Stomach (tissue), 9 donors: Measurements from ENCODE around the gene NFIX. TPM values are rescaled to one million over a fixed set of nuclear protein-coding genes. Genes with fewer than 3 reads are reported as not detected.

Source experiments
- DNase-seq, 2 donors: peaks; one replicate each; pipeline versions ENCODE4 v3.0.0 to v3.0.0-alpha.2; 2013 to 2019
- H3K27ac ChIP-seq, 5 donors: fragments of 200-600 bp in 4 of 5; sonication (generic) in 4 of 5; one replicate each; pipeline ENCODE4 v1.5.1; 2013 to 2019; ENCODE audit warnings: mild to moderate bottlenecking in 1 of 5, moderate library complexity in 1 of 5
- H3K27me3 ChIP-seq, 3 donors: fragments of 200-600 bp; sonication (generic); one replicate each; pipeline ENCODE4 v1.5.1; 2017 to 2019; ENCODE audit warnings: mixed run types in 1 of 3
- H3K36me3 ChIP-seq, 4 donors: fragments of 200-600 bp; sonication (generic); 1 replicate in 3 of 4; 2 replicates in 1 of 4; pipeline ENCODE4 v1.5.1; 2016 to 2019
- H3K4me1 ChIP-seq, 4 donors: fragments of 200-600 bp; sonication (generic); one replicate each; pipeline ENCODE4 v1.5.1; 2016 to 2019
- H3K4me3 ChIP-seq, 4 donors: fragments of 200-600 bp; sonication (generic) in 3 of 4; one replicate each; pipeline ENCODE4 v1.5.1; 2016 to 2019; ENCODE audit warnings: mild to moderate bottlenecking in 1 of 4
- H3K9me3 ChIP-seq, 4 donors: fragments of 200-600 bp; sonication (generic); one replicate each; pipeline ENCODE4 v1.5.1; 2016 to 2019
- EP300 ChIP-seq: sonication (generic); formaldehyde crosslinking; IDR thresholded peaks from one replicate; pipeline ENCODE4 v1.6.1; 2017; ENCODE audit warnings: antibody characterized with exemption
- POLR2A ChIP-seq, 4 donors: fragments of 450-650 bp; IDR thresholded peaks; one replicate each; pipeline ENCODE4 v1.6.1; 2016; ENCODE audit warnings: antibody characterized with exemption in 4 of 4, control low read depth in 2 of 4, mild to moderate bottlenecking in 1 of 4, moderate library complexity in 1 of 4
- POLR2AphosphoS5 ChIP-seq, 3 donors: sonication (generic); formaldehyde crosslinking; IDR thresholded peaks; one replicate each; pipeline ENCODE4 v1.6.1; 2016; ENCODE audit warnings: antibody characterized with exemption in 3 of 3
- WGBS, 5 donors: extraction: QIAGEN DNeasy Blood & Tissue Kit in 3 of 5; methylation state at CpG; one replicate each; pipeline versions ENCODE4 v1.1.5 to v1.1.7; 2013 to 2018; 5-methylcytosine and 5-hydroxymethylcytosine counted together
- intact Hi-C: fragments of 100-400 bp; cut with DNase I; formaldehyde crosslinking; loops from one replicate; pipeline ENCODE4 v1.15.1; 2023; ENCODE audit warnings: low total_unique reads
- polyA plus RNA-seq, 3 donors: library from polyadenylated mRNA; stranded (reverse); fragments of 200-250 nt; gene quantifications; one replicate each; pipeline ENCODE4 v1.2.3, GENCODE V29; 2013
- total RNA-seq, 5 donors: library from RNA; depleted of rRNA; stranded (reverse); fragments of >200 nt; gene quantifications; one replicate each; pipeline versions ENCODE4 v1.1.0 to v1.2.3, GENCODE V29; 2014 to 2016
- TF ChIP-seq, protein P1 (sequence below), 7 experiments: fragments of 450-650 bp in 4 of 7; fragments of 200-600 bp in 3 of 7; sonication (generic) in 3 of 7; IDR thresholded peaks; one replicate each; pipeline ENCODE4 v1.5.1; 2016 to 2019; ENCODE audit warnings: antibody characterized with exemption in 7 of 7, control low read depth in 2 of 7, mild to moderate bottlenecking in 1 of 7
- donor health status: healthy with polysubstance abuse.
- donor health status: Bipolar disorder and iron deficiency.
- donor health status: healthy.

Gene NFIX
- total and polyA plus RNA-seq, 8 donors, result 11.5 to 183 (median 37.6) TPM

DNA sequence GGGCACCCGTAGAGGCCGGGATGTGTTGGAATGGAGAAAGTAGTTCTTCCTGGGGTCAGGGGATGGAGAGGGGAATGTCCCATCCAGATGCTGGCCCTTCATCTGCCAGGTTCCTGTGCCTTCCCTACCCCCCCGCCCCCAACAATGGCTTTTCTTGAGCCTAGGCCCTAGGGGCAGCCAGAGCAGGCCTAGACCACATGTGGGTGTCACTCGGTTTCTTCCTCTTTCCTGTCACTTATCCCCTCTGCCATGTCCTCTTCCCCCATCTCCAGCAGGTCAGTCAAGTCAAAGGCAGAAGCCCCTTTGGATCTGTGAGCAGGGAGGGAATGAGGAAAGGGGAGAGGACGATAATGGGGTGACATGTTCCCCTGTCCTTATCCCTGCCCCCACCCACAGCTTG lies 71.0 kb downstream of the NFIX start:
- peaks cover 66 to 100% (median 82%) of the 10 kb centered on the region in 4 donors for H3K4me1 ChIP-seq
- 68 to 86% (median 73%) methylated on average over 5 of the region's 5 CpGs for WGBS, 5 donors

DNA sequence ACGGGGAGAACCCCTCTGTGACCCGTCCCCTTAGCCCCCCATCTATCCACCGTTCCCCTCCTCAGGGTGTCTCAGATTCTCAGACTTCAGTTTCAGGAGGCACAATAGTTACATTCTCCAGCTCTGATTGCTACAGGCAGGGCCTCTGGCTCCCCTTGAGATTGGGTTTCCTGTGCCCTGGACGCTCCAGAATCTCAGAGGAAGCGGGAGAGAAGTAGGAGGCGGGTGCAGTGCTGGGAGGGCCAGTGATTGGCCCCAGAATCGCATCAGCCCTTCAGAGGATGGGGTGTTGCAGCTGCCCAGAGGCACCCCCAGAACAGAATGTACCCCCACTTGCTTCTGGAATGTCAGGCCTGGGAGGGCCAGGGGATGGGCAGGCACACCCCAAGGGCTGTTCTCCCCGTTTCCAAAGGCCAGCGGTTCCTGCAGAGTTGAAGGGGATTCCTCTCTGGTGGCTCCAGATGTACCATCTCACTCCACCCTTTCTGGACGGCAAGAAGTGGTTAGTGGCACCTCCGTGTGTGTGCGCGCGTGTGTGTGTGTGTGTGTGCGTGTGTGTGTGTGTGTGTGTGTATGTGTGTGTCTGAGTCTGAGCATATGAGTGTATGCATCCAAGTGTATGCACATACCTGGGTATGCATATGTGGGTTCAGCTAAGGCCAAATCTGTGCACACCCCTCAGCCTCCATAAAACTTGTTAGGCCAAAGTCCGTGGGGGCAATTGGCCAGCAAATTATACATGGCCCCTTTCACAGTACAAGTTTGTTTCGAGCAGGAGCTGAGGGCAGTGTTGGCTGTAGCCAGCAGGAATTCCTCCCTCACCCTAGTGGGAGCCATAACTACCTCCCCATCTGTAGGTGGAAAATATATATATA lies 71.9 kb downstream of the NFIX start:
- no peaks in the 10 kb centered on the region for H3K36me3 ChIP-seq
- 52 to 66% (median 54%) methylated on average over 16 to 17 of the region's 17 CpGs for WGBS, 5 donors
- peak overlapping the region in 3 of 5 donors; percentile 12 to 95 (median 37) for H3K27ac ChIP-seq
- H3K27me3 ChIP-seq, result no peaks in the 10 kb centered on the region
- H3K4me3 ChIP-seq, result no peak overlapping the region
- no peaks in the 10 kb centered on the region for H3K9me3 ChIP-seq
- no peak for DNase-seq
- intact Hi-C loops, result no loop called here
- H3K4me1 ChIP-seq, result peaks cover 58 to 98% (median 76%) of the 10 kb centered on the region in 4 donors
- no peak for TF ChIP-seq POLR2AphosphoS5 (IDR thresholded peaks at IDR 0.05)
- TF ChIP-seq EP300, result no peak
- no peak for TF ChIP-seq POLR2A (IDR thresholded peaks at IDR 0.05)
- TF ChIP-seq, protein P1, sequence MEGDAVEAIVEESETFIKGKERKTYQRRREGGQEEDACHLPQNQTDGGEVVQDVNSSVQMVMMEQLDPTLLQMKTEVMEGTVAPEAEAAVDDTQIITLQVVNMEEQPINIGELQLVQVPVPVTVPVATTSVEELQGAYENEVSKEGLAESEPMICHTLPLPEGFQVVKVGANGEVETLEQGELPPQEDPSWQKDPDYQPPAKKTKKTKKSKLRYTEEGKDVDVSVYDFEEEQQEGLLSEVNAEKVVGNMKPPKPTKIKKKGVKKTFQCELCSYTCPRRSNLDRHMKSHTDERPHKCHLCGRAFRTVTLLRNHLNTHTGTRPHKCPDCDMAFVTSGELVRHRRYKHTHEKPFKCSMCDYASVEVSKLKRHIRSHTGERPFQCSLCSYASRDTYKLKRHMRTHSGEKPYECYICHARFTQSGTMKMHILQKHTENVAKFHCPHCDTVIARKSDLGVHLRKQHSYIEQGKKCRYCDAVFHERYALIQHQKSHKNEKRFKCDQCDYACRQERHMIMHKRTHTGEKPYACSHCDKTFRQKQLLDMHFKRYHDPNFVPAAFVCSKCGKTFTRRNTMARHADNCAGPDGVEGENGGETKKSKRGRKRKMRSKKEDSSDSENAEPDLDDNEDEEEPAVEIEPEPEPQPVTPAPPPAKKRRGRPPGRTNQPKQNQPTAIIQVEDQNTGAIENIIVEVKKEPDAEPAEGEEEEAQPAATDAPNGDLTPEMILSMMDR (IDR thresholded peaks at IDR 0.05), result no peak

More for the DNA sequence above, 71.0 kb downstream of the NFIX start:
- no peak for DNase-seq
- no peaks in the 10 kb centered on the region for H3K36me3 ChIP-seq
- no peaks in the 10 kb centered on the region for H3K27me3 ChIP-seq
- peak overlapping the region in 4 of 5 donors; percentile 15 to 95 (median 32) for H3K27ac ChIP-seq
- intact Hi-C loops, result no loop called here
- H3K9me3 ChIP-seq, result no peaks in the 10 kb centered on the region
- TF ChIP-seq, protein P1 (IDR thresholded peaks at IDR 0.05), result no peak
- TF ChIP-seq POLR2A (IDR thresholded peaks at IDR 0.05) (no peak), POLR2AphosphoS5 (IDR thresholded peaks at IDR 0.05) (no peak), EP300 (no peak)
- H3K4me3 ChIP-seq, result no peak overlapping the region

DNA sequence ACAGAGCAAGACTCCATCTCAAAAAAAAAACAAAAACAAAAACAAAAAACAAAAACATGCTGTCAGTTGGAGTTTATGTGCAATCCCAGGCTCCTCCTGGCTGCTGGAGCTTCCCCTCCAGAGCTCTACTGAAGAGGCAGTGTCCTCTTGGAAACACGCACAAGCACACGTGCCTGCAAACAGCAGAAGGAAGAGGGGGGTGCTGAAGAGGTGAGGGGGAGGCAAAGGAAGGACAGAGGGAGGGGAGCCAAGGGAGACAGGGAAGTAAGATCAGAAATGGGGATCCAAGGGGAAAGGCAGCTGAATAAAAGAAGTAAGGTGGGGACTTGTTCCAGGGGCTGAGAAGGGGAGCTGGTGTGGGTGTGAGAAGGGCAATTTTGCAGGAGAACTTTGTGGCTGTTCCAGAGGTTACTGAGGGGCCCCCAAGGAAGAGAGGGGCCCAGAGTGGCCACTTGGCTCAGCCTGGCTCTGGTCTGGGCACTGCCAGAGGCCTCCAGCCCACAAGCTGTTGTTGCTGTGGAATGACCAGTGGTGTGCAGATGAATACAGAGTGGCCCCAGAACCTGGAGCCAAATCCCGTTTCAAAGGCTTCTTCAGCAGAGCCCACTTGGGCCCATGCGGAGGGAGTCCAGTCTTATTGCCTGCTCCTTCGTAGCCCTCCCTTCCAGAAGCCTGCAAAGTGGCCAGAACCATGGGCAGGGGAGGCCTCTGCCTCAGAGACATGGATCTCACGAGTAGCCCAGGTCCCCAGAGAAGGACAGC lies 73.0 kb downstream of the NFIX start:
- intact Hi-C loops, result no loop called here
- DNase-seq, result peak in 1 of 2 donors; percentile 54
- Histone ChIP-seq H3K4me1 (peaks cover 54 to 91% (median 73%) of the 10 kb centered on the region in 4 donors), H3K27me3 (no peaks in the 10 kb centered on the region), H3K4me3 (no peak overlapping the region), H3K9me3 (no peaks in the 10 kb centered on the region), H3K27ac (peak overlapping the region in 4 of 5 donors; percentile 12 to 95 (median 30)), H3K36me3 (peaks cover under 1 to 6% (median 3%) of the 10 kb centered on the region in 4 donors)
- WGBS, 5 donors, result 15 to 59% (median 56%) methylated on average over 2 to 6 of the region's 6 CpGs
- TF ChIP-seq EP300 (no peak), POLR2A (IDR thresholded peaks at IDR 0.05) (no peak), POLR2AphosphoS5 (IDR thresholded peaks at IDR 0.05) (no peak)
- TF ChIP-seq, protein P1 (IDR thresholded peaks at IDR 0.05), result peak in 1 of 7 experiments; percentile 6
